ENCODE data around the gene SLC12A5.

Gene SLC12A5

DNA sequence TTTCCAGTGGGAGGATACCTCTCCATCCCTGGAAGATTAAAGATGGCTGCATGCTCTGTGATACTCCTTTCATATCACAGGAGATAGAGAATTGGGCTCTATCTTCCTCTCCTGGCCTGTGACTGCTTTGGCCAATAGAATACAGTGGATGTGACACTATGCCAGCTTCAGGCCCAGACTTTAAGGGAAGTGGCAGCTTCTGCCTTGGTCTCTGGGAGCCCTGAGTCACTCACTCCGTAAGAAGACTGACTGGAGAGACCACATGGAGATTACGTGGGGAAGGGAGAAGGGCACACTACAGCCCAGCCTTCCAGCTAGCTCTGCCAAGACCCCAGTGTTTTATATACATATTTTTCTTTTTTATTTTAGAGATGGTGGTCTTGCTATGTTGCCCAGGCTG lies 30.7 kb upstream of the SLC12A5 start:
- Histone ChIP-seq H3K9ac (ENCODE audit: low read depth, low read length) (no peak overlapping the region), H3K4me3 (ENCODE audit: low read length) (no peak overlapping the region), H3K4me1 (ENCODE audit: insufficient read depth, low read length) (peaks cover 13% of the 10 kb centered on the region), H3K36me3 (ENCODE audit: insufficient read depth, low read depth, low read length) (no peaks in the 10 kb centered on the region), H3K27me3 (ENCODE audit: insufficient read depth, low read length) (no peaks in the 10 kb centered on the region), H3K27ac (ENCODE audit: low read length) (no peak overlapping the region), H3K9me3 (ENCODE audit: insufficient read depth, low read depth, low read length) (no peaks in the 10 kb centered on the region)

DNA sequence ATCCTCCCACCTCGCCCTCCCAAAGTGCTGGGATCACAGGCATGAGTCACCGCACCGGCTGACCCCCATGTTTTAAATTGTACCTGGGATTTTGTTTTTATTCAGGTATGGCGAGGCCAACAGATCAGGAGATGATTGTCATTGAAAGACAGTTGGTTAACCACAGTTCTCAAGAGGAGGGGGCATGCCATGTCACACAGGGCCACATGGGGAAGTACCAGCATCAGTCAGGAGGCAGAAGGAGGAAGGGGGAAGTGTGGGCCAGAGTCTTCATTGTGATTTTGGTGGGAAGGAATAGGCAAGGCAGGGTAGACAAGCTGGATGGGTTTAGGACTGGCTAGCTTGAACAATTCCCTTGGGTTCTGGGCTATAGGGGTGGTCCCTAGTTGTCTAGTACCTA lies 30.3 kb upstream of the SLC12A5 start:
- no peak overlapping the region for H3K9ac ChIP-seq (ENCODE audit: low read depth, low read length)
- H3K36me3 ChIP-seq (ENCODE audit: insufficient read depth, low read depth, low read length) = no peaks in the 10 kb centered on the region
- no peaks in the 10 kb centered on the region for H3K9me3 ChIP-seq (ENCODE audit: insufficient read depth, low read depth, low read length)
- no peak overlapping the region for H3K4me3 ChIP-seq (ENCODE audit: low read length)
- H3K27ac ChIP-seq (ENCODE audit: low read length) = no peak overlapping the region
- H3K4me1 ChIP-seq (ENCODE audit: insufficient read depth, low read length) = peaks cover 11% of the 10 kb centered on the region
- H3K27me3 ChIP-seq (ENCODE audit: insufficient read depth, low read length) = no peaks in the 10 kb centered on the region

DNA sequence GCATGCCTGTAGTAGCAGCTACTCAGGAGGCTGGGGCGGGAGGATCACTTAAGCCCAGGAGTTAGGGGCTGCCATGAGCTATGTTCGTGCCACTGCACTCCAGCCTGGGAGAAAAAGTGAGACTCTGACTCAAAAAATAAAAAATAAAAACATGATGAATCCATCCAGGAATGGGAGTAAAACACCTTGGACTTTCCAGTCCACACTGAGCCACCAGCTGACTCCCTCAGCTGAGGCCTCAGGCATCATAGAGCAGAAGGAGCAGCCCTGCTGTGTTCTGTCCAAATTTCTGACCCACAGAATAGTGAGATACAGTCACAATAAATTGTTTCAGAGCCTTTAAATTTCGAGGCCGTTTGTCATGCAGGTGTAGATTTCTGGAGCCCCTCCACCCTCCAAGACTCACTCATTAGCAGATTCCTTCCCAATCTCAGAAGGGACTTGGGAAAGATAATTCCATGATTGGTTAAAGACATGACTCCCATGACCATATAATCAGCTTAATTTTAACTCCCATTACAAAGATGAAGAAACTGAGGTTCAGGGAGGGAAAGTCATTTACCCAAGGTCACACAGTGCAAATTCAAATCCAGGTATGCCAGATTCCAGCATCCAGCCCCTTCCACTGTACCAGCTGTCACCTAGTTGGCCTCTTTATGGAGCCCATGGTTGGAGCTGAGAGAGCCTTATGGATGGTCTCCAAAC lies 29.3 kb upstream of the SLC12A5 start:
- no peak overlapping the region for H3K4me3 ChIP-seq (ENCODE audit: low read length)
- H3K9me3 ChIP-seq (ENCODE audit: insufficient read depth, low read depth, low read length) = no peaks in the 10 kb centered on the region
- H3K4me1 ChIP-seq (ENCODE audit: insufficient read depth, low read length) = peaks cover 18% of the 10 kb centered on the region
- no peak overlapping the region for H3K9ac ChIP-seq (ENCODE audit: low read depth, low read length)
- H3K27ac ChIP-seq (ENCODE audit: low read length) = no peak overlapping the region
- no peaks in the 10 kb centered on the region for H3K36me3 ChIP-seq (ENCODE audit: insufficient read depth, low read depth, low read length)
- no peaks in the 10 kb centered on the region for H3K27me3 ChIP-seq (ENCODE audit: insufficient read depth, low read length)

DNA sequence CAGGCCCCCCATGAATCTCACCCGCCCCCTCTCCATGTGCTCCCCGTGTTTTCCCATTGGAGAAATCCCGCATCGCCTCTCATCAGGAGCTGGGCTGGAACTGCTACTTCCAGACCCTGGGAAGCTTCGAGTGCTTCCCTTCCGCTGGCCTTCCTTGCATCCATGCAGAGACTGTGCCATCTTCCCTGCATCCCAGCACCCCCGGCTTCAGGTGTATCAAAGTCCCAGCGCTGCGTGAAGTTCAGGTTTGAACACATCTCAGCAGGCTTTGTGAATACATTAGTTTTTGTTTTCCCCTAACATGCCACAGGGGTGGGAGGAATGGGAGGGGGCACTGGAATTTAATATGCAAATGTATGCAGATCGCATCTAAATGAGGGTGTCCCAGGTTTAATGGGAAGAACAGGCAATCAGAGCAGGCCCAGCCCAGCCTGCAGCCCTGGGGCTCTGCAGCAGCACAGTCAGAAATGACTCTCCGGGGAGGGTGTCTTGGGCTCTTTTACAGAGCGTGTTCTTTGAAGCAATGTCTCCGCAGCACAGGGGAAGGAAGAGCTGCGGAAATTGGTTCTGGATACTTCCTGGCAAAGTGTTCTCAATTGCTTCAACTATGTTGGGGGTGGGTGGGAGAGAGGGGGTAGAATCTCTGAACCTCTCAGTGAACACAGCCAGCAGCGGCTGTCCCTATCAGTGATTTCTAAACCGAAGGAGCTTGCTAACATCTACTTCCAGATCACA lies 28.6 kb upstream of the SLC12A5 start:
- H3K9ac ChIP-seq (ENCODE audit: low read depth, low read length) = peak overlapping the region; percentile 16; the same call in 1 of the 2 replicates
- H3K9me3 ChIP-seq (ENCODE audit: insufficient read depth, low read depth, low read length) = no peaks in the 10 kb centered on the region
- no peaks in the 10 kb centered on the region for H3K27me3 ChIP-seq (ENCODE audit: insufficient read depth, low read length)
- H3K36me3 ChIP-seq (ENCODE audit: insufficient read depth, low read depth, low read length) = no peaks in the 10 kb centered on the region
- H3K4me1 ChIP-seq (ENCODE audit: insufficient read depth, low read length) = peaks cover 23% of the 10 kb centered on the region
- no peak overlapping the region for H3K4me3 ChIP-seq (ENCODE audit: low read length)
- H3K27ac ChIP-seq (ENCODE audit: low read length) = no peak overlapping the region

DNA sequence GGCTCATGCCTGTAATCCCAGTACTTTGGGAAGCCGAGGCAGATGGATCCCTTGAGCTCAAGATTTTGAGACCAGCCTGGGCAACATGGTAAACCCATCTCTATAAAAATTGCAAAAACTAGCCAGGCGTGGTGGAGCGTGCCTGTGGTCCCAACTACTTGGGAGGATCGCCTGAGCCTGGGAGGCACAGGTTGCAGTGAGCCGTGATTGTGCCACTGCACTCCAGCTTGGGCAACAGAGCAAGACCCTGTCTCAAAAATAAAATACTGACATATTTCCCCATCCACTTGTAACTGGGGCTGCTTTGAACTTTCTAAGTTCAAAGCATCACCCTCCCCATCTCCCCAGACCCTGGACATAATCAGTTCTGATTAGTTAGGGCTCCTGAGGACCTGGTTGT lies 27.5 kb upstream of the SLC12A5 start:
- Histone ChIP-seq H3K4me1 (ENCODE audit: insufficient read depth, low read length) (peaks cover 25% of the 10 kb centered on the region), H3K27me3 (ENCODE audit: insufficient read depth, low read length) (no peaks in the 10 kb centered on the region)

DNA sequence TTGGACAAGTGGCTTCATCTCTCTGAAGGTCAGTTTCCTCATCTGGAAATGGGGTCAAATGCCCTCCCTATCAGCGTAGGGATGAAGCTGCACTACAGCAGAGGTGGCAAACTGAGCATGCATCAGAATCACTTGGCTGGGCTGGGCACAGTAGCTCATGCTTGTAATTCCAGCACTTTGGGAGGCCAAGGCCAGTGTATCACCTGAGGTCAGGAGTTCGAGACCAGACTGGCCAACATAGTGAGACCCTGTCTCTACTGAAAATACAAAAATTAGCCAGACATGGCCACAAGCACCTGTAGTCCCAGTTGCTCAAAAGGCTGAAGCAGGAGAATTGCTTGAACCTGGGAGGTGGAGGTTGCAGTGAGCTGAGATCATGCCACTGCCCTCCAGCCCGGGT lies 27.0 kb upstream of the SLC12A5 start:
- Histone ChIP-seq H3K9me3 (ENCODE audit: insufficient read depth, low read depth, low read length) (no peaks in the 10 kb centered on the region), H3K27ac (ENCODE audit: low read length) (no peak overlapping the region), H3K9ac (ENCODE audit: low read depth, low read length) (no peak overlapping the region), H3K36me3 (ENCODE audit: insufficient read depth, low read depth, low read length) (no peaks in the 10 kb centered on the region), H3K4me3 (ENCODE audit: low read length) (no peak overlapping the region), H3K27me3 (ENCODE audit: insufficient read depth, low read length) (no peaks in the 10 kb centered on the region), H3K4me1 (ENCODE audit: insufficient read depth, low read length) (peaks cover 25% of the 10 kb centered on the region)

More for the DNA sequence above, 27.5 kb upstream of the SLC12A5 start:
- H3K27ac ChIP-seq (ENCODE audit: low read length) = no peak overlapping the region
- no peaks in the 10 kb centered on the region for H3K9me3 ChIP-seq (ENCODE audit: insufficient read depth, low read depth, low read length)
- H3K9ac ChIP-seq (ENCODE audit: low read depth, low read length) = no peak overlapping the region
- no peak overlapping the region for H3K4me3 ChIP-seq (ENCODE audit: low read length)
- H3K36me3 ChIP-seq (ENCODE audit: insufficient read depth, low read depth, low read length) = no peaks in the 10 kb centered on the region

DNA sequence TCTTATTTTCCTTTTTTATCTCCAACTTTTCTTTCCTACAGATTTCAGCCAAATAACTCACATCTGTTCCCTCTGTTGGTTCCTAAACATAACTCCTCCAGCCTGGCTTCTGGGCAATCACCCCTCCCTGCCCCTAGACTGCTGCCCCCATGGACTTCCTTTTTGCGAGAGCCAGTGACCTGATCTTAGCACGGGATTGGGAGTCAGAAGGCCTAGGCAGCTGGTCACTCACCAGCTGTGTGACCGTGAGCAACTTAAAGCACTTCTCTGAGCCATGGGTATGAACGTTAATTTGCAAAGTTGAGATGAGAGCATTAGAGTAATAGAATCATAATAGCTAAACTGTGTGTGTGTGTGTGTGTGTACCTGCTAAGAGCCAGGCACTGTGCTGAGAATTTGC lies 24.8 kb upstream of the SLC12A5 start:
- no peak overlapping the region for H3K4me3 ChIP-seq (ENCODE audit: low read length)
- H3K9ac ChIP-seq (ENCODE audit: low read depth, low read length) = peak overlapping the region; percentile 10; the same call in 1 of the 2 replicates
- no peaks in the 10 kb centered on the region for H3K36me3 ChIP-seq (ENCODE audit: insufficient read depth, low read depth, low read length)
- no peaks in the 10 kb centered on the region for H3K27me3 ChIP-seq (ENCODE audit: insufficient read depth, low read length)
- H3K9me3 ChIP-seq (ENCODE audit: insufficient read depth, low read depth, low read length) = no peaks in the 10 kb centered on the region
- no peak overlapping the region for H3K27ac ChIP-seq (ENCODE audit: low read length)
- H3K4me1 ChIP-seq (ENCODE audit: insufficient read depth, low read length) = peaks cover 38% of the 10 kb centered on the region

DNA sequence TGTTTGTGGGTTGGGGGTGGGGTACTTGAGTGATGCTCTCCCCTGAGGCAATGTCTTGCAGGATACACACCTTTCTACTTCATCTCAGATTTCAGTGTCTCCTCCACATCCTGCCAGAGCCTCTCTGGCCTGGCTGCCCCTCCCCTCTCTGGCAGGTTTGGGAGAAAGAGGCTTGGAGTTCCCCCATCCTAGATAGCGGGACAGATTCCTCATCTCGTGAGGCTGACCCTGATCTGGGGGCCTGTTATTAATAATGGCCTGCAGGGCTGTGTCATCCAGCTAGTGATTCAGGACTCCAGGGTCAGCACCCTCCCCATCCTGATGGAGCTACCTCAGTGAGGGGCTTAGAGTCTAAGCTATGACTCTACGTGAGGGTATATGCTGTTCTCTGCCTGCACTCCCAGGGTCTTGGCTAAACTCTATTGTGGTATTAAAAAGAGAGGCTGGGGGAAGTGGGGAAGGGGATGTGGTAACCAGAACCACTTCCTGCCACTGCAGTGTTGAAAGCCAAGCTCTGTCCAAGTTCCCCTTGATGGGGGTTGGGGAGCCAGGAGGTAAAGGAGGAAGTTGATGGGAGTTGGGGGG lies 24.0 kb upstream of the SLC12A5 start:
- Histone ChIP-seq H3K4me1 (ENCODE audit: insufficient read depth, low read length) (peaks cover 38% of the 10 kb centered on the region), H3K9ac (ENCODE audit: low read depth, low read length) (peak overlapping the region; percentile 1; the same call in 1 of the 2 replicates), H3K27ac (ENCODE audit: low read length) (no peak overlapping the region), H3K36me3 (ENCODE audit: insufficient read depth, low read depth, low read length) (no peaks in the 10 kb centered on the region), H3K4me3 (ENCODE audit: low read length) (no peak overlapping the region), H3K27me3 (ENCODE audit: insufficient read depth, low read length) (no peaks in the 10 kb centered on the region), H3K9me3 (ENCODE audit: insufficient read depth, low read depth, low read length) (no peaks in the 10 kb centered on the region)

DNA sequence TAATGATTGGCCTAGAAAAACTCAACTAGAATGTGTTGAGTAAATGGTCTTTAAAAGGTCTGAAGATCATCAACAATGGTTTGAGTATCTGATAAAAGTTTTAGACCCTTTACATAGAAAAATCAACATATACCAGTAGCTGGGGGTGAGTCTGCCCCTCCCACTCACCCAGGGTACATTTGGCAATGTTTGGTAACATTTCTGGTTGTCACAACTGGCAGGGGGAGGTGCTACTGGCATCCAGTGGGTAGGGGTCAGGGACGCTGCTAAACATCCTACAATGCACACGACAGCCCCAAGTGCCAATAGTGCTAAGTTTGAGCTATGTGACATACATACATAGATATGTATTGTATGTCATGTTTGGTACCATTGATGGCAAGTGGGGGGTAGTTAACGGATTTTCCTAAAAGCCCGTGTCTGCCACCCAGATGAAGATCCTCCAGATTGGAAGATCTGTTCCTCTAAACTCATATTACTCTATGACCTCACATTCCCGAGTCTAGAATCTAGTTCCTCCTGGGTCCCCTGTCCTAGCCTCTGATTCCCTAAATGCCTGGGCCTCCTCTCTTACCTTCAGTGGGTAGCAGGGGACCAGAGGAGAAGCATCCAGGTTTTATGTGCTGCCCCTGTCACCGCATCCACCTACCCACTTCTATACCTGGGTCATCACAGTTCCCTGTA lies 22.9 kb upstream of the SLC12A5 start:
- Histone ChIP-seq H3K9me3 (ENCODE audit: insufficient read depth, low read depth, low read length) (no peaks in the 10 kb centered on the region), H3K27me3 (ENCODE audit: insufficient read depth, low read length) (no peaks in the 10 kb centered on the region), H3K4me1 (ENCODE audit: insufficient read depth, low read length) (peaks cover 28% of the 10 kb centered on the region), H3K27ac (ENCODE audit: low read length) (no peak overlapping the region), H3K9ac (ENCODE audit: low read depth, low read length) (no peak overlapping the region), H3K4me3 (ENCODE audit: low read length) (no peak overlapping the region), H3K36me3 (ENCODE audit: insufficient read depth, low read depth, low read length) (no peaks in the 10 kb centered on the region)

DNA sequence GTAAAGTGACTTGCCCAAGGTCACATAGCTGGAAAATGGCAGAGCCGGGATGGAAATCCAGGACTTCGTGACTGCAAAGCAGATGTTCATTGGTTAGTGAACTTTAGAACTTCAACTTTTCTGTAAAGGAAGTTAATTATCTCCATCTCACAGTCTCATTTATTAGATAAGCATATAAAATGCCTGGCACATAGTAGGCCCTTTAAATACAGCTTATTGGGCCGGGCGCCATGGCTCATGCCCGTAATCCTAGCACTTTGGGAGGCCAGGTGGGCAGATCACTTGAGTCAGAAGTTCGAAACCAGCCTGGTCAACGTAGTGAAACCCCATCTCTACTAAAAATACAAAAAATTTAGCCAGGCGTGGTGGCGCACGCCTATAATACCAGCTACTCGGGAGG lies 22.1 kb upstream of the SLC12A5 start:
- H3K9ac ChIP-seq (ENCODE audit: low read depth, low read length) = no peak overlapping the region
- H3K9me3 ChIP-seq (ENCODE audit: insufficient read depth, low read depth, low read length) = no peaks in the 10 kb centered on the region
- H3K27me3 ChIP-seq (ENCODE audit: insufficient read depth, low read length) = no peaks in the 10 kb centered on the region; the same call in 1 of the 2 replicates
- no peak overlapping the region for H3K4me3 ChIP-seq (ENCODE audit: low read length)
- no peak overlapping the region for H3K27ac ChIP-seq (ENCODE audit: low read length)
- peaks cover 27% of the 10 kb centered on the region for H3K4me1 ChIP-seq (ENCODE audit: insufficient read depth, low read length)
- H3K36me3 ChIP-seq (ENCODE audit: insufficient read depth, low read depth, low read length) = no peaks in the 10 kb centered on the region

DNA sequence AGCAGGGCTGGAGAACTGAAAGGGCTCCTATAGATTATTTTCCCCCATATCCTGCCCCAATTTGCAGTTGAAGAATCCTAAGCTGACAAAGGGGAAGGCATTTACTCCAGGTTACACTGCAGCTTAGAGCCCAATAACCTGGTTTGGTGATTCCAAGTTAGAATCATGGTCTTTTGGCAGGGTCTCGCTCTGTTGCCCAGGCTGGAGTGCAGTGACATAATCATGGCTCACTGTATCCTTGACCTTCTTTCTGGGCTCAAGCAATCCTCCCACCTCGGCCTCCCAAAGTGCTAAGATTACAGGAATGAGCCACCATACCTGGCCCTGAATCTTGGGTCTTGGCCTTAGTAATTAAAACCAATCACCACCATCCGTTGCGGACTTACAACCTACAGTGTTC lies 21.3 kb upstream of the SLC12A5 start:
- Histone ChIP-seq H3K27ac (ENCODE audit: low read length) (no peak overlapping the region), H3K4me3 (ENCODE audit: low read length) (no peak overlapping the region), H3K9ac (ENCODE audit: low read depth, low read length) (peak overlapping the region; percentile 44; the same call in 1 of the 2 replicates), H3K9me3 (ENCODE audit: insufficient read depth, low read depth, low read length) (no peaks in the 10 kb centered on the region), H3K36me3 (ENCODE audit: insufficient read depth, low read depth, low read length) (no peaks in the 10 kb centered on the region), H3K4me1 (ENCODE audit: insufficient read depth, low read length) (peaks cover 27% of the 10 kb centered on the region), H3K27me3 (ENCODE audit: insufficient read depth, low read length) (peaks cover 7% of the 10 kb centered on the region; the same call in 1 of the 2 replicates)

Data from iPS-20b (cell line).